ENCODE measurements around the gene TUBA4B.

Gene TUBA4B

GRCh38 chr2:219296142-219296541 is 43.1 kb downstream of the TUBA4B start:
- no peak for TF ChIP-seq CTCF (IDR thresholded peaks at IDR 0.05; ENCODE audit: control extremely low read depth, extremely low read depth, low read depth, missing control alignments)
- no peak for DNase-seq (ENCODE audit: extremely low spot score)
- ChIA-PET POLR2A (no interaction called here), CTCF (interaction anchor here (1.3 to 12.0 kb wide), 18 partner anchors 7 to 186 kb away, joined by 4 to 336 read pairs (median 12); partner anchors contain the start of genes ANKZF1, ATG9A, CNPPD1 and DNAJB2)

- no peak for DNase-seq (ENCODE audit: extremely low spot score)
- POLR2A ChIA-PET, result no interaction called here
- CTCF ChIA-PET, result interaction anchor here (0.9 to 12.0 kb wide), 14 partner anchors 8 to 185 kb away, joined by 3 to 336 read pairs (median 24); partner anchors contain the start of genes CNPPD1, DNAJB2, NHEJ1 and SLC23A3
- TF ChIP-seq CTCF (IDR thresholded peaks at IDR 0.05; ENCODE audit: control extremely low read depth, extremely low read depth, low read depth, missing control alignments), result no peak
Observed at GRCh38 chr2:219296631-219297391, 43.8 kb downstream of the TUBA4B start.

- ChIA-PET POLR2A (no interaction called here), CTCF (interaction anchor here (0.7 to 12.0 kb wide), 16 partner anchors 9 to 239 kb away, joined by 3 to 260 read pairs (median 4); partner anchors contain the start of genes CNPPD1, DNAJB2, GLB1L and NHEJ1)
- no peak for DNase-seq (ENCODE audit: extremely low spot score)
- TF ChIP-seq CTCF (IDR thresholded peaks at IDR 0.05; ENCODE audit: control extremely low read depth, extremely low read depth, low read depth, missing control alignments), result no peak
Observed at GRCh38 chr2:219297766-219298456, 44.9 kb downstream of the TUBA4B start.

GRCh38 chr2:219298759-219299371 is 45.8 kb downstream of the TUBA4B start:
- peak; percentile 99 for TF ChIP-seq CTCF (IDR thresholded peaks at IDR 0.05; ENCODE audit: control extremely low read depth, extremely low read depth, low read depth, missing control alignments)
- ChIA-PET POLR2A (no interaction called here), CTCF (interaction anchor here (0.6 to 12.0 kb wide), 33 partner anchors 8 to 422 kb away, joined by 3 to 260 read pairs (median 4); partner anchors contain the start of genes CNPPD1, DNAJB2, DNPEP and GLB1L)
- peak; percentile 94 for DNase-seq (ENCODE audit: extremely low spot score)

- CTCF ChIA-PET, result interaction anchor here (0.6 to 12.0 kb wide), 32 partner anchors 9 to 423 kb away, joined by 3 to 260 read pairs (median 4); partner anchors contain the start of genes CNPPD1, DNAJB2, DNPEP and GLB1L
- POLR2A ChIA-PET, result no interaction called here
- DNase-seq (ENCODE audit: extremely low spot score), result no peak
Observed at GRCh38 chr2:219299372-219299760, 46.3 kb downstream of the TUBA4B start.

More at GRCh38 chr2:219299372-219299760, 46.3 kb downstream of the TUBA4B start:
- TF ChIP-seq CTCF (IDR thresholded peaks at IDR 0.05; ENCODE audit: control extremely low read depth, extremely low read depth, low read depth, missing control alignments), result no peak
